Left ventricle myocardium inferior (tissue), 1 donor: ENCODE data around the gene PEX16. TPM values are rescaled to one million over a fixed set of nuclear protein-coding genes. Genes with fewer than 3 reads are reported as not detected.

Experiments used
- DNase-seq: peaks from one replicate; pipeline ENCODE4 v3.0.0-alpha.2; 2020
- H3K27ac ChIP-seq: fragments of 200-600 bp; replicated peaks from 2 replicates; pipeline ENCODE4 v1.8.0; 2021
- H3K27me3 ChIP-seq: fragments of 200-600 bp; 2 replicates; pipeline ENCODE4 v1.8.0; 2021; ENCODE audit warnings: low read depth
- H3K36me3 ChIP-seq: fragments of 200-600 bp; 2 replicates; pipeline ENCODE4 v1.8.0; 2021
- H3K4me1 ChIP-seq: fragments of 200-600 bp; 2 replicates; pipeline ENCODE4 v1.8.0; 2021
- H3K4me3 ChIP-seq: fragments of 200-600 bp; 2 replicates; pipeline ENCODE4 v1.8.0; 2021; ENCODE audit warnings: mild to moderate bottlenecking, moderate library complexity
- H3K9me3 ChIP-seq: fragments of 200-600 bp; replicated peaks from 2 replicates; pipeline ENCODE4 v1.8.0; 2021
- CTCF ChIP-seq: fragments of 200-600 bp; IDR thresholded peaks from 2 replicates; pipeline ENCODE4 v1.8.0; 2021; ENCODE audit warnings: antibody characterized with exemption, mild to moderate bottlenecking, borderline replicate concordance
- intact Hi-C: fragments of 100-400 bp; cut with micrococcal nuclease; formaldehyde crosslinking; loops from one replicate; pipeline ENCODE4 v1.11.0; 2022
- total RNA-seq: library from RNA; stranded (reverse); fragmentation: NEBNext Ultra II Directional; extraction: Animal tissue kit (Norgen Biotek cat#: 25700); gene quantifications from one replicate; pipeline ENCODE4 v1.2.1, GENCODE V29; 2021
- donor health status: DM: no; HTN: yes; CAD: no; lungs with severe emphysema.

The PEX16 gene
- total RNA-seq, 1 donor from 2014 or later = 10.9 TPM

GRCh38 chr11:45934580-45935318, 17.1 kb upstream of the PEX16 start:
- intact Hi-C loops = no loop called here
- no peak for TF ChIP-seq CTCF
- H3K36me3 ChIP-seq = peaks cover 73% of the 10 kb centered on the region

DNA sequence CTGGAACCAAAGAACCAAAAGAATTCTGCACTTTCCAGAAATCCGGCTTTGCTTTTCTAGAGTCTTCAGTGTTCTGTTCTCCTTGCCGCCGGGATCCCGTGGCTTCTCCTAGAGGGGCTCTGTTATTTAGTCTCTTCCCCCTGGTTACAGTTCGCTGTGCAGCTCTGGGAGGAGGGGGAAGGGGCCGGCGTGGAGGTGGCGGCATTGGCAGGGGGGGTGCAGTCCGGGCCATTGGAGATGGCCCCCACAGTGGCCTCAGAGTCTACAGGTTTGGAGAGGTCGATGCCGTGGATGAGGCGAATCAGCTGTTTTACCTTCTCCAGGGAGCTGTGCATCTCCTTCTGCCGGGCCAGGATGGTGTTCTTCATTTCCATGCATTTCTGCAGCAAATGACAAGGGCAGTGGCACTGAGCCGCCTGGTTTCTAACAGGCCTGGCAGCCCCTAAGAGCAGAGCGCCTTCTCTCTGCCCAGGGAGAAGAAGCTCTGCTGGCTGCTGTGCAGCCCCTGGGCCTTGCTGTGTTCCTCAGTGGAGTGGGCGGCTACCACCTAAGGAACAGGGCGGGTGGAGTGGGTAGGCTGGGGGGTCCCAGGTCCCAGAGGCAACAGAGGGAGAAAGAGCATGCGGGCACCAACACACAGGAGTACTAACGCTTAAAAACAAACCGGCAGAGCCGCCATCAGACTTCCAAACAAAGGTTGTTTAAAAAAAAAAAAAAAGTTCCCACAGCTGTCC, 16.3 kb upstream of the PEX16 start:
- H3K9me3 ChIP-seq = no peaks in the 10 kb centered on the region
- no peak for TF ChIP-seq CTCF
- H3K4me3 ChIP-seq = no peak overlapping the region
- no peak overlapping the region for H3K27ac ChIP-seq
- intact Hi-C loops = no loop called here
- no peak for DNase-seq
- H3K36me3 ChIP-seq = peaks cover 73% of the 10 kb centered on the region
- no peaks in the 10 kb centered on the region for H3K27me3 ChIP-seq
- H3K4me1 ChIP-seq = peaks cover 22% of the 10 kb centered on the region

More at GRCh38 chr11:45934580-45935318, 17.1 kb upstream of the PEX16 start:
- Histone ChIP-seq H3K4me3 (no peak overlapping the region), H3K27ac (no peak overlapping the region), H3K4me1 (peaks cover 17% of the 10 kb centered on the region), H3K9me3 (no peaks in the 10 kb centered on the region), H3K27me3 (no peaks in the 10 kb centered on the region)
- no peak for DNase-seq

GRCh38 chr11:45933131-45933831, 15.6 kb upstream of the PEX16 start:
- TF ChIP-seq CTCF = no peak
- no peaks in the 10 kb centered on the region for H3K9me3 ChIP-seq
- H3K4me3 ChIP-seq = no peak overlapping the region
- H3K27me3 ChIP-seq = no peaks in the 10 kb centered on the region
- DNase-seq = peak; percentile 10
- intact Hi-C loops = no loop called here
- peaks cover 71% of the 10 kb centered on the region for H3K36me3 ChIP-seq
- H3K4me1 ChIP-seq = peaks cover 22% of the 10 kb centered on the region
- no peak overlapping the region for H3K27ac ChIP-seq

DNA sequence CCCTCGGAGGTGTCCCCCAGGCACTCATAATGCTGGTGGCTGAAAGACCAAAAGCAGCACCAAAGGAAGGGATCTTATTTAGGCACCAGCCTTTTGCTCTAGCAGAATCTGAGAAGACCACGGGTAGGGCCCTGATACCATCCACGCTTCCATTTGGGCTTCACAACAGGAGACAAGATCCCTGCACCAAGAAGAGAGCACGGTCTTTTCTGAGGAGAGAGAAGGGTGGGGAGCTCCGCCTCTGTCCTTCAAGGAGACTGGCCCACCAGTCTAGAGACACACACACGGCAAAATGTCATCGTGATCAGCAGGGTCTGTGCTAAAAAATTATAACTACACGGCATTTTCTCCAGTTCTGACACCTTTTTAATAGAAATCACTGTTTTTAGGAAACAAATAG, 14.5 kb upstream of the PEX16 start:
- Histone ChIP-seq H3K4me3 (no peak overlapping the region), H3K36me3 (peaks cover 60% of the 10 kb centered on the region), H3K9me3 (no peaks in the 10 kb centered on the region), H3K4me1 (peaks cover 22% of the 10 kb centered on the region), H3K27ac (no peak overlapping the region), H3K27me3 (no peaks in the 10 kb centered on the region)
- intact Hi-C loops = no loop called here
- no peak for DNase-seq
- TF ChIP-seq CTCF = no peak

- Histone ChIP-seq H3K9me3 (no peaks in the 10 kb centered on the region), H3K36me3 (peaks cover 55% of the 10 kb centered on the region), H3K27ac (no peak overlapping the region), H3K27me3 (no peaks in the 10 kb centered on the region), H3K4me1 (peaks cover 22% of the 10 kb centered on the region), H3K4me3 (no peak overlapping the region)
- TF ChIP-seq CTCF = no peak
- no peak for DNase-seq
- intact Hi-C loops = no loop called here
These were observed 14.1 kb upstream of the PEX16 start for GRCh38 chr11:45931739-45932138.
